SW480 (cell line): ENCODE data around the gene ITGB1BP1.

ENCODE experiments used
- DNase-seq: peaks from one replicate; pipeline ENCODE4 v3.0.0-alpha.2; 2016; ENCODE audit warnings: low spot score

Gene ITGB1BP1

DNA sequence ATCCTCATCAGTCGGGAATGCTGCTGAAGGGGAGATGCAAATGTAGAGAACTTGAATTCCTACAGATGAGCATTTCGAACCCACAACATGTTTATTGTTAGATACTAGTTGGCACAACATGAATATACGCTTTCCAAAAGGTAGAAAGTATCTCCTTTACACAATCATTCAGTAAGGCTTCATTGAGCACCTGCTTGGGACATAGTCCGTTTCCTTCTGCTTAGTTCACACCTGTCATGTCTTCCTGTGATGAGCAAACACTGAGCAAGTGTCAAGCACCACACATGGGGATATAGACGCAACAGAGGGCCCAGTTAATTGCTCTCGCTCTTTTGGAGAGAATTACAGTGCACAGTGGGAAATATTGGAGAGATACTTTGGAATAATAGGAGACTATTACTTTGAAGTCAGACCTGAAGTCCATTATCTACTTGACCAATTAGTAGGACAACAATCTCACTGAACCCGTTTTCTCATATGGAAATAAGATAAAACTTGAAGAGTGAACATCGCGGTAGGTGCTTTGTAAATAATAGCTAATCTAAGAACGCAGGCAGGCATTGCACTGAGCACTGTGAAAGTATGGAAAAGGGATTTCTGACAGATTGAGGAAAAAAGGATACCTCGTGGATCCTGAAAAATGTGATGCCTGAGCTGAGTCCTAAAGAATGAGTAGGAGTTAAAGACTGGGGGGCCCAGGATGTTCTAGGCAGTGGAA, 1.3 kb upstream of the ITGB1BP1 start:
- DNase-seq: no peak

DNA sequence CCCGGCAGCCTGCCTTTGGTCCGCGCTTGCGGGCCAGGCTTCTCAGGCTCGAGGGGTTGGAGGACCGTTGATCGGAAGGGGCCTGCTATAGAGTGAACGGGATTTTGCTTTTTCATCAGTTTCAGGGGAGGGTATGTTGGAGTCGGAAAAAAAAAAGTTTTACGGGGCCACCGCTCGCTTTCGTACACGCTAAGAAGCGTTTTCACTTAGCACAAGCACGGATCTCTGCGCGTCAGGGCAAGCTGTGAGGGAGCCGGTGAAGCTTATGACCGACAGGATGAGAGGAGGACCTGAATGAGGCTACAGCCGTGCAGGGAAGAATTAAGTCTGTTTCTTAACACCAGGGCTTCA, 569 bp upstream of the ITGB1BP1 start:
- peak; percentile 18 for DNase-seq

DNA sequence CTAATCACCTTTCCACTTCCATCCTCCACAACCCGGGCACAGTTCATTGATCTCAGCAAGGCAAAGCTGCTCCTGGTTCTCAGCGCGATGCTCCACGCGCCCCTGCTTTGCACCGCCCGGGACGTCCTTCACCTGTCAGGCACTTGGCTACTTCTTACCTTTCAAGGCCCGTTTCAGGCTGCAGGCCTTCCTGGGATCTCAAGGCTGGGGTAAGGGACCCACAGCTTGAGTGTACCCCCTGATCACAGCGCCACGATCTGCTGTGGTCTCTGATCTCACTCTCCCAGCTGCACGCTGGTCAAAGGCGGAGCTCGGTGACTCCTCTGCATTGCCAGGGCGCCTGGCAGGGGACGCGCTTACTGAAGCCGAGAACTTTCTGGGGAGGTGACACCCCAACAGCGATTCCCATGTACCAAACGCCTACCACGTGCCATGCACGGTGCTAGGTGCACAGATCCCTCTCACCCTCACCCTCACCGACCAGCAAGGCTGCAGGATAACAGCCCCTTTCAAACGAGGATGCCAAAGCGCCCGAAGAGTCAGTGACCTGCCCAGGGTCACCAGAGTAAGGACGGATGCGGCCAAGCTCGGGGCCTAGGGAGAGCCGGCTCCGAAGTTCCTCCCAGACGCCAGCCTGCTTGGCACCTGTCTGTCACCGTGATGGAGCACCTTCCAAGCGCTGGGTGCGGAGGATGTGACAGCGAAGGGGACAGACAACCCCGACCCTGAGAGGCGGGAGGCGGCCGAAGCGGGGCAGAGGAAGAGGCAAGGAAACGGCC, 818 bp downstream of the ITGB1BP1 start:
- peak; percentile 68 for DNase-seq

DNA sequence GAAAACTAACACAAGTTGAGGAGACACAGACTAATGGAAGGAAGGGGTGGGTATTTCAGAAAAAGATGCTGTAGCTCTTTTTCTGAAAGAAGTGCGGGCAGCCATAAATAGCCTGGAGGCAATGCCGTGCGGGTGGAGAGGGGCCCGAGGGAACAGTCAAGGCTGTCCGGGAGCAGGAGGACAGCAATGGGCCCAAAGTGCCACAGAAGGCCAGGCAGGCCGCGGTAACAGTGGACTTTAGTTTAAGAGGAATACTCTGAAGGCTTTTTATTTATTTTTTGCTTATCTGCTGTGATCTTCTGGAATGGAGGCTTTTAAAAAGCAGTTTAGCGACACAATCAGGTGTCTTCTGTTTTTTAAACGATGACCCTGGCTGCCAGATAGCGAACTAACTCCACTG, 2.8 kb downstream of the ITGB1BP1 start:
- no peak for DNase-seq

DNA sequence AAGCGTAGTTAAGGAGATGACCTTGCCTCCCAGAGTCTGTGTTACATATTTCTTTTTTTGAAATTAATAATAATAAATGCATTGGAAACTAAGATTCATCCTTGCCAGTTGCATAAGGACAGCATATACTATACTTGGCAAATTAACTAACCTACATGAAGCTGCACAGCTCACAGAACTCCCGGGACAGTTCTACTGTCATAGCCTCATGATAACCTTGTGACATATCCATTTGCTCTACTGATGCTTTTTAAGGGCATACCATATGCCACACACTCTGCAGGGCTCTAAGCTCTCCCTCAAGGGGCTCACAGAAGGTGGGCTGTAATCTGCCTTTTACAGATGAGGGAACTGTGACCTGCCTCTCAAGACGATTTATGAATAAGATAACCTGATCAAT, 3.8 kb downstream of the ITGB1BP1 start:
- no peak for DNase-seq

DNA sequence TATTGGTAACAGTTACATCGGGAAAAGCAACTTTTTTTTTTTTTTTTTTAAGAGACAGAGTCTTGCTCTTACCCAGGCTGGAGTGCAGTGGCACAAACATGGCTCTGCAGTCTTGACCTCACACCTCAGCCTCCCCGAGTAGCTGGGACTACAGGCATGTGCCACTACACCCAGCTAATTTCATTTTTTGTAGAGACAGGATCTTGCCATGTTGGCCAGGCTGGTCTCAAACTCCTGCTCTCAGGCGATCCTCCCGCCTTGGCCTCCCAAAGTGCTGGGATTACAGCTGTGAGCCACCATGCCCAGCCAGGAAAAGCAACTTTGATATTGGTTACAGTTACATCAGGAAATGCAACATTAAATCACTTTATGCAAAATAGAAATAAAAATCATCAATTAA, 4.6 kb downstream of the ITGB1BP1 start:
- no peak for DNase-seq

DNA sequence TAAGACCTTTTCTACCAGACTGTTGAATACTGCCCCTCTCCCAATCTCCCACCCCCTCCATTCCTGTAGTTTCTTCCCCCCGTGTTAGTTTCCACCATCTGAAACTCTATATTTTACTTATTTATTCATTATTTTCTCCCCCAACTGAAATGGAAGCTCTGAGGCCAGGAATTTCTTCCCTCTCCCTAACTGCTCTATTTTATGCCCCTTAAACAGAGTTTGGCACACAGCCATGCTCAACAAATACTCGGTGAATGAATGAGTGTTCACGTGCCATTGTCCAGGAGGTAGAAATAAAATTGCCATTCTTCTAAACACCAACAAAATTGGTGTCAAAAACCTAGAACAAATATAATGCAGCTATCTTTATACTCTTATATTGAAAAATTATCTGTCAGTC, 5.6 kb downstream of the ITGB1BP1 start:
- DNase-seq: no peak

DNA sequence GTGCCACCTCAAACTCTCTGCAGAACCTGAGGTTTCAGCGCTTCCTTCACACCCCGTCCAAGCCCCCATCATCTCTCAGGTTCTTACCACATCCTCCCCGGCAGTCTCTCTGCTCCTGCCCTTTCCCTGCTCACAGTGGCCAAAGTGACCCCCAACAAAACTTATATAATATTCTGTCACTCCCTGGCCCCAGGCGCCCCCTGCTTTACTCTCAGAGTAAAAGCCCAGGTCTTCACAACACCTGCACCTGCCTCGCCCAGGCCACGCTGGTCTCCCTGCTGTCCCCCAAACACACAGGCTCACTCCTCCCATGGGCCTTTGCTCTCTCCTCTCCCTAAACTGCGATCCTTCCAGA, 6.4 kb downstream of the ITGB1BP1 start:
- no peak for DNase-seq

DNA sequence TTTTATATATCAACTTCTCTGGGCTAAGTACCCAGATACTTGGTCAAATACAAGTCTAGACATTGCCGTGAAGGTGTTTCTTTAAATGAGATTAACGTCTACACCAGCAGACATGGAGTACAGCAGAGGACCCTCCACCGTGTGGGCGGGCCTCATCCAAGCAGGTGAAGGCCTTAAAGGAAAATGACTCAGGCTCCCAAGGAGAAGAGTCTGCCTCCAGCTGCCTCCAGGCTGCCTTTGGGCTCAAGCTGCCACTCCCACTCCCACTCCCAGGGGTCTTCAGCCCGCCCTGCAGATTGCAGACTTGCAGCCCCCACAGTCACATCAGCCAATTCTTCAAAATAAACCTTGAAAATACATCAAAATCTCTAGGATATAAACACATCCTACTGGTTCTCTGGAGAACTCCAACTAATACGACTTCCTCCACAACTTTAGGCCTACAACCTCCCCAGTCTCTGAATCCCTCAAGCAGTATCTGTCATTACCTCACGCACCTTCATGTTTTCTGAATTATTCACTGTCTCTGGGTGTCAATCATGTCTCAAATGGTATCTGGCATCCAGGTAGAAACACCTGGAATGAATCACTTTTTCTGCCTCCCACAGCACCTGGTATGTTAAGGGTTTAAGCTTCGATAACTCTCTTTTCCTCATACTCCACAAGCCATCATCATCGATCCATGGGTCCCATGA, 6.9 kb downstream of the ITGB1BP1 start:
- DNase-seq: no peak

DNA sequence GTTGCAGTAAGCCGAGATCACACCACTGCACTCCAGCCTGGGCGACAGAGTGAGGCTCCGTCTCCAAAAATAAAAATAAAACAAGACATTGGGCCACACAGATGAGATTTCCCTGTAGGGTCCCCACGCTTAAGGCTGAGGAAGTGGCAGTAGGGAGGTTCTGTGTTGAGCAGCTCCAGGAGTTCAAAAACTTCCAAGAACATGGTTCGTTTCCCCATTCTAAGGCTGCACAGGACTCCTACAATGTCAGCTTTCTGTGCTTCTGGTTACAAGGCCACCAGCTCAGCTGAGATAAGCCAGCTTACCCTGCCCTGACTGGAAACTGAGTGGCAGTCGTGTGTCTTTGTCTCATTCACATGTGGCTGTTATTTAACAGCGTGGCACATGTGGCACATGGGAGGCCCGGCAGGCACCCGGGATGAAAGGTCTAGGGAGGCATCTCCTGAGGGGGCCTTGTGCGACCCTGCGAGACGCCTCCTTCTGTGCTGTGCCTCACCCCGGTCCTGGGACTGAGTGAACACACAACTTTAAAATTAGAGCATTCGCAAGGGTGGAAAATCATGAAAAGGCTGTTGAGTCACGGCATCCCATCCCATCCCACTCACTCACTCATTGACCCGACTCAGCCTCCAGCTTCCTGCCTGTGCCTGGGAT, 7.7 kb downstream of the ITGB1BP1 start:
- no peak for DNase-seq

DNA sequence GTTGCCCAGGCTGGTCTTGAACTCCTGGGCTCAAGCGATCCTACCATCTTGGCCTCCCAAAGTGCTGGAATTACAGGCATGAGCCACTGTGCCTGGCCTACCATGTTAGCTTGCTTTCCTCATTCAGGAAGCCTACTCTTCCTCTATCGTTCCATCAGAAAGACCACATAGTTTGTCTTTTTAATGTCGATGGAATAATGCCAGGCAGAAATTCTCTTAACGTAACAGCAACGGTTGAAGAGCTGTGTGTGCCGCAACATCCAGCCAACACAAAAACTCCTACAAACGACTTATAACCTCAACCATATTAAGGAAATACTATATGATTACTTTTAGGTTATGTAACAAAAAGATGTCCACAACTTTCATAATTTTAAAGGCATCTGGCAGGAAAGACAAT, 10.5 kb downstream of the ITGB1BP1 start:
- no peak for DNase-seq

DNA sequence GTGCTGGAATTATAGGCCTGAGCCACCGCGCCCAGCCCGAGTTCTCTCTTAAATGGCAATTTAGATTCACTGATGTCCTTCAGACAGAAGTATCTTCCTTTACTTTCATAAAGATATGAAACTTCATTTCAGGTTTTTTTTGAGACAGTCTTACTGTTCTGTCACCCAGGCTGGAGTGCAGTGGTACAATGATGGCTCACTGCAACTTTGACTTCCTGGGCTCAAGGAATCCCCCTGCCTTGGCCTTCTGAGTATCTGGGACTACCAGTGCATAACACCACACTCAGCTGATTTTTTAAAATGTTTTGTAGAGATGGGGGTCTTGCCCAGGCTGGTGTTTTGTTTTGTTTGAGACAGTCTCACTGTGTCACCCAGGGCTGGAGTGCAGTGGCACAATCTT, 13.2 kb downstream of the ITGB1BP1 start:
- DNase-seq: no peak

DNA sequence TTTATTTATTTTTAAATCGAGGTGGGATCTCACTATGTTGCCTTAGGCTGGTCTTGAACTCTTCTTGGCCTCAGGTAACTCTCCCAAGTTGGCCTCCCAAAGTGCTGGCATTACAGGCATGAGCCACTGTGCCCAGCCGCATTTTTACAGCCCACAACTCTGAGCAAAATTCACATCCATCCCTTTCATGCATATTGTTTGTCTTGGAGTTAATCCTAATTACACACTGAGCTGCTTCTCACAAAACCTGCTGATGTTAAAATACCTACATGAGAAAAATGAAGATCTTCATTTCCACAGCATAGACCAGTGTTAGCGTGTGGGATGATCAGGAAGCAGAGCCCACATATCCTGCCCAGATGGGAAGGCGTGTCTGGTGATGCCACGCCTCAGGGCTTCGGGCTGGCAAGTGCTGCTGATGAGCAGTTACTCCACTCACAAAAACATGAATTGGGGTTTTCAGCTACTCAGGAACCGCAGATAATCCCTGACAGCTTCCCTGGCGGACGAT, 14.6 kb downstream of the ITGB1BP1 start:
- DNase-seq: peak; percentile 44

DNA sequence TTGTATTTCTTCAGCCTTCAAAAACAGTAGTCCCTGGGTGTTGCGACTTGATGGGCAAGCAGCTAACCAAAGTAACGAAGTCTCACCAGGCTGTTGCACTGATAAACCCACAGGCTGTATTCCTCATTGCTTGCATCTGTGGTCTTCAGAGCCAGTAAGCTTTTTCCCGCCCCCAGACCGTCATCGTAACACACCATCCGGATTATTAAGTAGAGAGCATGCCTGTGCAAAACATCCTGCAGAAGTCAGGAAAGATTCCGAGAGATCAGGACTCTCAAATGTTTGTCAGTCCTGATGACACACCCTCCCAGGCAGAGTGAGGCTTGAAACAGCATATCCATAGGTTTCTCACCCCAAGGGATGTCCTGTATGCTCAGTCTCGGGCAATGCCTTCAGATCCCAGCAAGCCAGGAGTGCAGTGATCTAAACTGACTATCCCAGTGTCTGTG, 15.9 kb downstream of the ITGB1BP1 start:
- DNase-seq: no peak

DNA sequence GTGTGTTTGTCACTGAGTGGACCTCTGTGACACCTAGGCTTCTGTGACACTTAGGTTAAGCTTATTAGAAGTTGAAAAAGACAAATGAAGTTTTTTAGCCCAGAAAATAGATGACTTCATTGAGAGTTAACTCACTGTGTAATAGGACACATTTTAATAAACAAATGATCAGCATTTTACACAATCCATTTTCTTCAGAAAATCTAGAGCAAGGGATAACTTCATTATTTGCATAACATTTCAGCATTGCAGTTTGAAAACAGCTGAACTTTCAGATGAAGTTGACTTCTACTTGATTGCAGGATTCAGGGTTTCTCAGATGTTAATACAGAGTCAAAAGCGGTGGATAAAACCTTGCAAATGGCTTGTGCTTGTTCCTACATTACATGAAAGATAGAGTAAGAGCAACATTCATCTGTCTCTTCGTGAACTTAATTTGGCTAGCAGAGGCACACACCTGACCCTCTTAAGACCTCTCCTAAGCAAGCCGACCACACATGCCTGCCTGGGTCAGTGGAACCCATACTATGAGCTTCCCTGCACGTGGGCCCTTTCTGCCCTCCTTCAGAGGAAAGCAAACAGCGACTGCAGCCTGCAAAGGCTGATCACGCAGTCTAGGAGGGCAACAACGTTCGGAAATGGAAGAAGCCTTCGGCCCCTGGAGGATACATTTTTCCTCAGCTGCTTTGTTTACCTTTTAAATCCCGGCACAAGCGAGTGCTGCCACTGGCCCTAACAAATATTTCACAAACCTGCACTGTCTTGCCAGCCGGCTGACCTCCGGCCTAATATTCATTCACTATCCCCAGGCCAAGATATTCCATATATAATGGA, 16.6 kb downstream of the ITGB1BP1 start:
- no peak for DNase-seq

DNA sequence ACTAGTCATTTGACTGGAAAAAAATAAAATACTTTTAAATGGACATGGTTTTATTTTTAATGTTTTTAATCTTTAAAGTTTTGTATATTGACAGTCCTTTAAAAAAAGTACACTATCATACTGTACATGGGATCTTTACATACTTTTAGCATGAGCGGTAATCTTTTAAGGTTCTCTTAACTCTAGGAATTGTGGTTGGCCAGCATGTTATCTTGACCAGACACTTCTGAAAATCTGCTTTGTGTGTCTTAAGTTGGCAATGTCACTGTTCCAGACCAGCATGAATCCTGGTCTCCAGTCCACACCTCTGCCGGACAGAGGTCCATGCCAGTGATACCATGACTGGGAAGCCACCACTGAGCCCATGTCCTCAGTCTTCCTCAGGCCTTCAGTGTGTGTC, 17.7 kb downstream of the ITGB1BP1 start:
- no peak for DNase-seq

DNA sequence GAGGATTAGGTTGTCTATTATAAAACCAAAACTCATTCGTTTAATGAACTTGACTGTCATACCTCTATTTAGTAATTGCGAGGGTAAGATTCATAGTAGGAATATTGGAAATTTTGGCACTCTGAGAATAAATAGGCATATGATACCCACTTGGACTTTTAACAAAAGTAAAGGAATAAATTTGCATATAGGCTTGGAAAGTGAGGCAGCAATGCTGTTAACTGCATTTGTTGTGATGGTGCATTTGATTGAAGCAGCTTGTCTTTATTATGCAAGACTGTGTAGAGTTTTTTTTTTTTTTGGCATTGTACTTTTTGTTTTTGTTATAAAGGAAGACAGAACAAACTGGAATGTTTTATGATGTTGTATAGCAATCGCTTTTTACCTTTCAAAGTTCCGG, 18.9 kb downstream of the ITGB1BP1 start:
- DNase-seq: no peak

DNA sequence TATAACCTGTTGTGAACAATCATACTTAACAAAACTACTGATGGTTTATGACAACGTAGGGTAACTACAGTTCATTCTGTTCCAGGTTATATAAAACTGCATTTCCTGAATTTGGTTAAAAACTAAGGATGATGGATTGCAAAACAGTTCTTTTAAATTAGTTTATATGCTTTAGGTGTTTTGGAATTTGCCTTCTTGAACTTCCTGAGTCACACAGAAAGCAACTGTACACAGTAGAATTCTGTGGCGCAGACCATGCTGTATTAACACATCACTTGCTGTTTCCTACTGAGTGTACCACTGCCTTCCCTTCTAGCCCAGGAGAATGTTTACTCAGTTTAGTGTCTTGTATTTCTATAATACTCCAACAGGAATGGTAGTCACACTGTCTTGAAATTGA, 19.4 kb downstream of the ITGB1BP1 start:
- no peak for DNase-seq

DNA sequence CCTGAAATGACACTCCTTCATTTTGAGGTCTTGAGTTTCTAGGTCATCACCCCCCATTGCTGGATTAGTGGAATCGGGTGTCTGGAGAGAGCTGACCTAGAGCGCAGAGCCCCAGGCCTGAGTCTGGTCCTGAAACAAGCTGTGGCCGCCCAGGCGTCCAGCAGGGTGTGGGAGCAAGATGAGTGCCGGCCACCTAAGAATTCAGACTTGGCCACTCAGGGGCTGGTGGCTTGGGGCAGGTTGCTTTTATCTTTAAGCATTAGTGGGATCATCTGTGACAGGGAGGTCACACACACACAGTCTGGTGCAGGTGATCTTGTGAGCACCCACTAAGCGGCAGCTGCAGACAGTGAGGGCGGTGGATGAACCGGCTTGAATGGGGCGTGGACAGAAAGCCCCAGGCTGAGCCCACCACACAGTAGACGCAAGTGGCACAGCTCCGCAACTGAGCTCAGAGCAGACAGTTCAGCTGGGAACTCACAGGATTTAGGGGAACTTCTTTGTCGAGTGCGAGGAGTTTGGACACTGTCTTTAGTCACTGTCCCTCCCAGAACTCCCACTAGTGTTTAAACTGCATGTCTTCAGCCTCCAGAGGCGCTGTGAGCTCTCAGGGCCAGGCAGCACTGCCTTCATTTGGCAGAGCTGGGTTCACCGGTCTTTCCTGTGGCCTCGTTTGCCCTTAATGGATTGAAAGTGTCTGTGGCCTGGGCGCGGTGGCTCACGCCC, 21.5 kb downstream of the ITGB1BP1 start:
- DNase-seq: no peak

DNA sequence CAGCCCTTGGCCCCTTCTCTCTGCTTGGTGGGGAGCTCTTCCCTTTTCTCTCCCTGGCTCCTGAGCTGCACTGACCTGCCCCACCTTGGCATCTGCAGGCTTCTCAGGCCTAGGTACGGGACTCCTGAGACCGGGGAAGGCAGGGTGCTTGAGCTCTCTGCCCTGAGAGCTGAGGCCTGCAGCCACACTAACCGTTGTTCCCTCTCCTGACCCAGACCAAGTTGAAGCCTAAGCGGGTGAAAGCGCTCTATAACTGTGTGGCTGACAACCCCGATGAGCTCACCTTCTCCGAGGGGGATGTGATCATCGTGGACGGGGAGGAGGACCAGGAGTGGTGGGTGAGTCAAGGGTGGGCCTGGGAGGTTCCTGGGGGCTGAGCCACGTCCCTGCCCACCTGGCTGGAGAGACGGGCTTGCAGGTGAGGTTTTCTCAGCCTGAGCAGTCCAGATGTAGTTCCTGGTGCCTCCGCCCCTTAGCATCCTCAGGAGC, 22.2 kb downstream of the ITGB1BP1 start:
- DNase-seq: no peak
